ENCODE measurements around the gene CDC20. TPM values are rescaled to one million over a fixed set of nuclear protein-coding genes. Genes with fewer than 3 reads are reported as not detected.

The CDC20 gene
- total and polyA plus RNA-seq, 2 of the 4 experiments (the other 2 are of a cell fraction) = 103 to 107 TPM

DNA sequence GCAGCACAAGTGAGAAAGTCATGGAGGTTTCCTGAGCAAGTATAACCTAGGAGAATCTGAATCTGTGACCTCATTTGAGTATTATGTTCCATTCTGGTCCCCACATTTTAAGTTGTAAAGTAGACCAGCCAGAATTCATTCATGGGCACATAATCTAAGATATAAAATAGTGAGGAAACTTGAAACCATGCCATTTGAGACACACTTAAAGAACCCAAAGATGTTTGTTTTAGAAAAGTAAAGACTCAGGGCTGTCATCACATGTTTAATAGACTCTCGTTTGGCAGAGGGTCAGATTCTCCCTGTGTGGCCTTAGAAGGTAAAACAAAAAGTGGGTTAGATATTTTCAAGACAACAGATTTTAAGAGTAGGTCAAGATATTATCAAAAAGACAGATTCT is 37.3 kb downstream of the CDC20 start:
- H3K4me2 ChIP-seq (ENCODE audit: low read depth, low read length) = no peak overlapping the region
- ATAC-seq (ENCODE audit: low read depth) (no peak), DNase-seq (no peak)
- H4K5ac ChIP-seq (ENCODE audit: low read depth, low read length) = no peak overlapping the region
- H3K18ac ChIP-seq (ENCODE audit: low read depth, low read length) = no peak overlapping the region
- no peak overlapping the region for H4K91ac ChIP-seq (ENCODE audit: insufficient read depth, low read depth, low read length)
- H3K9me3 ChIP-seq (ENCODE audit: control insufficient read depth, insufficient read depth, low read length) = no peaks in the 10 kb centered on the region
- POLR2A ChIA-PET (ENCODE audit: unreplicated experiment) = no interaction called here
- TF ChIP-seq, protein P1, sequence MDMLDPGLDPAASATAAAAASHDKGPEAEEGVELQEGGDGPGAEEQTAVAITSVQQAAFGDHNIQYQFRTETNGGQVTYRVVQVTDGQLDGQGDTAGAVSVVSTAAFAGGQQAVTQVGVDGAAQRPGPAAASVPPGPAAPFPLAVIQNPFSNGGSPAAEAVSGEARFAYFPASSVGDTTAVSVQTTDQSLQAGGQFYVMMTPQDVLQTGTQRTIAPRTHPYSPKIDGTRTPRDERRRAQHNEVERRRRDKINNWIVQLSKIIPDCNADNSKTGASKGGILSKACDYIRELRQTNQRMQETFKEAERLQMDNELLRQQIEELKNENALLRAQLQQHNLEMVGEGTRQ (IDR thresholded peaks at IDR 0.05; ENCODE audit: low read depth, low read length) = no peak
- no peak for TF ChIP-seq CEBPB (IDR thresholded peaks at IDR 0.05; ENCODE audit: low read depth, low read length)
- H3K36me3 ChIP-seq (ENCODE audit: control insufficient read depth, insufficient read depth, low read length) = peaks cover 4% of the 10 kb centered on the region
- no peak overlapping the region for H4K8ac ChIP-seq (ENCODE audit: low read depth in 2 of 2, low read length in 2 of 2)
- no peaks in the 10 kb centered on the region for H3K27me3 ChIP-seq (ENCODE audit: control insufficient read depth, insufficient read depth, low read length)
- H2BK5ac ChIP-seq (ENCODE audit: low read depth, low read length, poor library complexity, severe bottlenecking) = no peak overlapping the region
- no peak overlapping the region for H2BK120ac ChIP-seq (ENCODE audit: low read depth, low read length)
- no peak overlapping the region for H2AFZ ChIP-seq (replicated peaks; ENCODE audit: low read length, poor library complexity)
- H3K4me1 ChIP-seq (ENCODE audit: control insufficient read depth, insufficient read depth, low read length) = no peaks in the 10 kb centered on the region
- intact Hi-C loops (cut with micrococcal nuclease) = no loop called here
- H3K27ac ChIP-seq (ENCODE audit: insufficient read depth, low read length) = no peak overlapping the region
- dilution Hi-C loops (cut with HindIII; ENCODE audit: low sequenced_read_pairs, unreplicated experiment) = no loop called here
- no peak overlapping the region for H3K4ac ChIP-seq (ENCODE audit: low read depth, low read length)
- WGBS, 2 experiments (ENCODE audit: extremely low coverage in 2 of 2, insufficient read length in 1 of 2) = no CpG with 5 or more reads among the region's 1 CpG
- H3K4me3 ChIP-seq (ENCODE audit: insufficient read depth, low read depth, low read length) = no peak overlapping the region
- no peak overlapping the region for H2BK15ac ChIP-seq (ENCODE audit: low read depth, low read length)
- H2BK20ac ChIP-seq (ENCODE audit: low read depth, low read length) = no peak overlapping the region
- no peak overlapping the region for H3K23ac ChIP-seq (ENCODE audit: low read depth, low read length)
- no TSS peak for BruUV-seq (replicated peaks)
- H3K56ac ChIP-seq (ENCODE audit: extremely low read depth, insufficient read depth, low read length) = no peak overlapping the region
- no peak overlapping the region for H2AK9ac ChIP-seq (replicated peaks; ENCODE audit: low read depth, low read length, poor library complexity)
- H3K9ac ChIP-seq (ENCODE audit: low read depth, low read length) = no peak overlapping the region
- H4K20me1 ChIP-seq (ENCODE audit: insufficient read depth, low read length) = no peaks in the 10 kb centered on the region; the same call in 1 of the 2 replicates
- 0 out of 2 replicates have a peak, but pooled peaks cover 3% of the 10 kb centered on the region for H3K9me1 ChIP-seq (ENCODE audit: insufficient read depth, low read length)
- no peak overlapping the region for H2AK5ac ChIP-seq (ENCODE audit: low read depth, low read length)
- in situ Hi-C loops (cut with MboI; ENCODE audit: low sequenced_read_pairs) = no loop called here
- peaks cover 32 to 74% of the 10 kb centered on the region in 2 experiments for H3K79me1 ChIP-seq (ENCODE audit: low read depth in 1 of 2, low read length in 2 of 2)
- CTCF ChIA-PET = no interaction called here
- no peak overlapping the region for H3K14ac ChIP-seq (replicated peaks; ENCODE audit: low read depth, low read length)

All from IMR-90 (cell line).